HepG2 (cell line): ENCODE results near the gene TACC2. TPM values are rescaled to one million over a fixed set of nuclear protein-coding genes. Genes with fewer than 3 reads are reported as not detected.

Experiments
- ASH2L ChIP-seq: fragments of 300-600, 200-600 bp; sonication (generic); IDR thresholded peaks from 2 replicates; pipeline ENCODE4 v1.7.0; 2017; ENCODE audit warnings: low read depth, mild to moderate bottlenecking, moderate library complexity, mixed read lengths, low read length; ENCODE audit not compliant: insufficient read length
- MAF1 ChIP-seq: sonication (generic); formaldehyde crosslinking; IDR thresholded peaks from 2 replicates; pipeline ENCODE4 v1.5.0; 2020; ENCODE audit warnings: missing genetic modification reagents, borderline replicate concordance
- MEF2D ChIP-seq: sonication (generic); formaldehyde crosslinking; IDR thresholded peaks from 2 replicates; pipeline ENCODE4 v1.5.1; 2020; ENCODE audit warnings: mild to moderate bottlenecking, missing genetic modification reagents
- NFAT5 ChIP-seq: sonication (generic); formaldehyde crosslinking; IDR thresholded peaks from 2 replicates; pipeline ENCODE4 v1.4.0; 2020; ENCODE audit warnings: missing genetic modification reagents
- SMYD3 ChIP-seq: sonication (generic); formaldehyde crosslinking; IDR thresholded peaks from 2 replicates; pipeline ENCODE4 v1.8.1; 2023; ENCODE audit warnings: mild to moderate bottlenecking, missing genetic modification reagents
- TBX3 ChIP-seq: fragments of 450-650 bp; IDR thresholded peaks from 2 replicates; pipeline ENCODE4 v1.6.1; 2017; ENCODE audit warnings: antibody characterized with exemption, mild to moderate bottlenecking, inconsistent platforms, borderline replicate concordance
- ZBED4 ChIP-seq: sonication (generic); formaldehyde crosslinking; IDR thresholded peaks from 2 replicates; pipeline ENCODE4 v1.4.0; 2020; ENCODE audit warnings: missing genetic modification reagents, borderline replicate concordance
- ZNF484 ChIP-seq: sonication (generic); formaldehyde crosslinking; IDR thresholded peaks from 2 replicates; pipeline ENCODE4 v1.5.1; 2020; ENCODE audit warnings: mild to moderate bottlenecking, low read depth, missing genetic modification reagents, borderline replicate concordance
- polyA plus RNA-seq, 8 experiments: library from polyadenylated mRNA; depleted of rRNA in 3 of 8; stranded (reverse) in 7 of 8; unstranded in 1 of 8; fragments of >200 nt; fragmentation: Illumina TruSeq in 4 of 8; extraction: Trizol in 4 of 8; gene quantifications; 2 replicates each; pipeline versions ENCODE4 v1.2.1 to v1.2.3, GENCODE V29; 2011 to 2016; ENCODE audit warnings: low read depth in 4 of 8, missing spikeins in 1 of 8, mixed read lengths in 1 of 8; ENCODE audit not compliant: insufficient read depth in 1 of 8
- total RNA-seq, 5 experiments: library from RNA; depleted of rRNA; stranded (reverse); fragments of >200 nt; fragmentation: Illumina TruSeq; extraction: Trizol; gene quantifications; 2 replicates each; pipeline ENCODE4 v1.2.3, GENCODE V29; 2016; ENCODE audit warnings: low read depth in 1 of 5
- TF ChIP-seq, protein P1 (sequence below): sonication (generic); formaldehyde crosslinking; IDR thresholded peaks from 2 replicates; pipeline ENCODE4 v1.8.0; 2022; ENCODE audit warnings: missing genetic modification reagents, low read depth, mild to moderate bottlenecking, borderline replicate concordance
- TF ChIP-seq, protein P2 (sequence below): sonication (generic); formaldehyde crosslinking; IDR thresholded peaks from 2 replicates; pipeline ENCODE4 v1.4.0; 2020; ENCODE audit warnings: mild to moderate bottlenecking, missing genetic modification reagents, borderline replicate concordance

Gene TACC2
- total and polyA plus RNA-seq, 2 of the 13 experiments (the other 11 are each of a cell fraction or from before 2014, with no cell fraction given): 11.8 to 16.0 TPM

GRCh38 chr10:122267849-122268737 lies 279.1 kb downstream of the TACC2 start (continued):
- TF ChIP-seq, protein P1, sequence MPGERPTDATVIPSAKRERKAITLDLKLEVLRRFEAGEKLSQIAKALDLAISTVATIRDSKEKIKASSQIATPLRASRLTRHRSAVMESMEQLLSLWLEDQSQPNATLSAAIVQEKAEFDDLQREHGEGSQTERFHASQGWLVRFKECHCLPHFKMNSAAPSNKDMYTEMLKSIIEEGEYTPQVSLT (CRISPR knock-in tag): no peak
- TF ChIP-seq ASH2L (no peak), ZBED4 (peak; percentile 19; the same call in 1 of the 2 replicates), TBX3 (no peak), ZNF484 (no peak), MEF2D (CRISPR knock-in tag) (0 out of 2 replicates have a peak, but pooled peaks have one; percentile 32), MAF1 (CRISPR knock-in tag) (no peak), NFAT5 (no peak), SMYD3 (CRISPR knock-in tag) (no peak)
- TF ChIP-seq, protein P2, sequence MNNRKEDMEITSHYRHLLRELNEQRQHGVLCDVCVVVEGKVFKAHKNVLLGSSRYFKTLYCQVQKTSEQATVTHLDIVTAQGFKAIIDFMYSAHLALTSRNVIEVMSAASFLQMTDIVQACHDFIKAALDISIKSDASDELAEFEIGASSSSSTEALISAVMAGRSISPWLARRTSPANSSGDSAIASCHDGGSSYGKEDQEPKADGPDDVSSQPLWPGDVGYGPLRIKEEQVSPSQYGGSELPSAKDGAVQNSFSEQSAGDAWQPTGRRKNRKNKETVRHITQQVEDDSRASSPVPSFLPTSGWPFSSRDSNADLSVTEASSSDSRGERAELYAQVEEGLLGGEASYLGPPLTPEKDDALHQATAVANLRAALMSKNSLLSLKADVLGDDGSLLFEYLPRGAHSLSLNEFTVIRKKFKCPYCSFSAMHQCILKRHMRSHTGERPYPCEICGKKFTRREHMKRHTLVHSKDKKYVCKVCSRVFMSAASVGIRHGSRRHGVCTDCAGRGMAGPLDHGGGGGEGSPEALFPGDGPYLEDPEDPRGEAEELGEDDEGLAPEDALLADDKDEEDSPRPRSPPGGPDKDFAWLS (CRISPR knock-in tag): no peak
